H1 (cell line): ENCODE data around the gene MEIS2. TPM values are rescaled to one million over a fixed set of nuclear protein-coding genes. Genes with fewer than 3 reads are reported as not detected.

ENCODE experiments used
- FOSL1 ChIP-seq: IDR thresholded peaks from 2 replicates; pipeline ENCODE4 v1.6.1; 2011; ENCODE audit warnings: mild to moderate bottlenecking, low read depth, low read length, moderate library complexity; ENCODE audit not compliant: insufficient read depth
- TAF1 ChIP-seq: IDR thresholded peaks from 2 replicates; pipeline ENCODE4 v1.6.1; 2011; ENCODE audit warnings: mild to moderate bottlenecking, low read depth, low read length
- TEAD4 ChIP-seq: IDR thresholded peaks from 2 replicates; pipeline ENCODE4 v1.6.1; 2012; ENCODE audit warnings: low read depth, low read length, inconsistent platforms, mixed read lengths
- ZNF274 ChIP-seq: IDR thresholded peaks from 2 replicates; pipeline ENCODE4 v1.7.0; 2012; ENCODE audit warnings: low read length, borderline replicate concordance; ENCODE audit errors: extremely low read depth
- polyA plus RNA-seq, 7 experiments: library from polyadenylated mRNA; depleted of rRNA in 3 of 7; stranded (reverse) in 5 of 7; unstranded in 2 of 7; fragments of >200 nt in 5 of 7; fragments of 200-250 nt in 2 of 7; gene quantifications; 1 replicate in 5 of 7; 2 replicates in 1 of 7; 4 replicates in 1 of 7; pipeline versions ENCODE4 v1.2.1 to v1.2.3, GENCODE V29; 2011 to 2013; ENCODE audit warnings: missing spikeins in 2 of 7, mixed read lengths in 2 of 7
- total RNA-seq: library from RNA; stranded (reverse); fragmentation: NEBNext Ultra II Directional; extraction: Animal tissue kit (Norgen Biotek cat#: 25700); gene quantifications from 2 replicates; pipeline ENCODE4 v1.2.1, GENCODE V29; 2021
- TF ChIP-seq, protein P1 (sequence below), 3 experiments: IDR thresholded peaks; 1 replicate in 2 of 3; 2 replicates in 1 of 3; pipeline versions ENCODE4 v1.5.1 to v1.6.1; 2011; ENCODE audit warnings: low read length in 3 of 3, mild to moderate bottlenecking in 3 of 3, inconsistent platforms in 2 of 3, low read depth in 1 of 3, moderate library complexity in 1 of 3; ENCODE audit not compliant: insufficient read depth in 1 of 3; ENCODE audit errors: control extremely low read depth in 1 of 3

Gene MEIS2
- total and polyA plus RNA-seq, 2 of the 8 experiments (the other 6 are each of a cell fraction or from before 2014, with no cell fraction given) = 0.22 to 1.2 TPM

DNA sequence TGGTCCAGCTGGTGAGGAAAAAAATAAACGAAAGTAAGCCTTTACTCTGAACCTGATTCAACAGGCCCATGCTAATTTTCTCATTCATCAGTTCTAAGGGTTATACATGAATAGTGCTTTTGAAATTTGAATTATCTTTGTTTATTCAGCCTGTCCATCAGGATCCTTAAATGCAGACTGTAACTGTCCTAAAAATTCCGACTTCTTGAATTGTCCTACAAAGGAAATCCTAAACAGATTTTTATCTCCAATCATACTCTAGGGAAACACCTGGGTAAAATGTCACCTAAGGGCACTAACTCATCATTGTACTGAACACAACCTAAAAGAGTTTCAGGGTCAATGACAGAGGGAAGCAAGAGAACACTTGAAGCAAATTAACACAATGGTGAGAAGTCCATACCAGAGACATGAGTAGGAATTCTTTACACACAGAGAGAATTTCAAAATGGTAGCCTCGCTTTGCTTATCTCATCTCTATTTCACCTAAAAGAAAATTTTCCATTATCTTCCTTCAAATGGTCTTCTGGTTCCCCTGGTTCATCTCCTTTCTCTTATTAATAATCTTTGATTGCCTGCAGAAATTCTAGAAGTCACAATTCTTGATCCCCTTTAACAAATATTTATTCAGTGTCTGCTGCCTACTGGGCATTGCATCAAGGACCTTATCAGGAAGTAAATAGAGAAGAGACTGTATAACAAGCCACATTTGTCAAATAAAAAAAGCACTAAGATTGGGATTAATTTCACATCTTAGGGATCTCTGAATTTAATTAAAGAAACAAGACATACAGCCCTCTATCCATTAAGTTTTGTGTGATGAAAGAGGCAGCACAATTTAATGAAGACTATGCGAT is 182.7 kb downstream of the MEIS2 start (continued):
- TF ChIP-seq ZNF274 (no peak), TAF1 (no peak), TEAD4 (no peak), FOSL1 (no peak)
- TF ChIP-seq, protein P1, sequence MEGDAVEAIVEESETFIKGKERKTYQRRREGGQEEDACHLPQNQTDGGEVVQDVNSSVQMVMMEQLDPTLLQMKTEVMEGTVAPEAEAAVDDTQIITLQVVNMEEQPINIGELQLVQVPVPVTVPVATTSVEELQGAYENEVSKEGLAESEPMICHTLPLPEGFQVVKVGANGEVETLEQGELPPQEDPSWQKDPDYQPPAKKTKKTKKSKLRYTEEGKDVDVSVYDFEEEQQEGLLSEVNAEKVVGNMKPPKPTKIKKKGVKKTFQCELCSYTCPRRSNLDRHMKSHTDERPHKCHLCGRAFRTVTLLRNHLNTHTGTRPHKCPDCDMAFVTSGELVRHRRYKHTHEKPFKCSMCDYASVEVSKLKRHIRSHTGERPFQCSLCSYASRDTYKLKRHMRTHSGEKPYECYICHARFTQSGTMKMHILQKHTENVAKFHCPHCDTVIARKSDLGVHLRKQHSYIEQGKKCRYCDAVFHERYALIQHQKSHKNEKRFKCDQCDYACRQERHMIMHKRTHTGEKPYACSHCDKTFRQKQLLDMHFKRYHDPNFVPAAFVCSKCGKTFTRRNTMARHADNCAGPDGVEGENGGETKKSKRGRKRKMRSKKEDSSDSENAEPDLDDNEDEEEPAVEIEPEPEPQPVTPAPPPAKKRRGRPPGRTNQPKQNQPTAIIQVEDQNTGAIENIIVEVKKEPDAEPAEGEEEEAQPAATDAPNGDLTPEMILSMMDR (IDR thresholded peaks at IDR 0.05; ENCODE audit: control extremely low read depth in 1 of 3, insufficient read depth in 1 of 3, low read depth in 1 of 3, low read length in 3 of 3) = no peak
